ENCODE data around the gene TMCC2. TPM values are rescaled to one million over a fixed set of nuclear protein-coding genes. Genes with fewer than 3 reads are reported as not detected.
A peak's percentile ranks its signal among the peaks of the same experiment; 100 is the strongest.

Gene TMCC2
- total and polyA plus RNA-seq, 2 of the 4 experiments (the other 2 are of a cell fraction), result 2.0 to 4.2 TPM

DNA sequence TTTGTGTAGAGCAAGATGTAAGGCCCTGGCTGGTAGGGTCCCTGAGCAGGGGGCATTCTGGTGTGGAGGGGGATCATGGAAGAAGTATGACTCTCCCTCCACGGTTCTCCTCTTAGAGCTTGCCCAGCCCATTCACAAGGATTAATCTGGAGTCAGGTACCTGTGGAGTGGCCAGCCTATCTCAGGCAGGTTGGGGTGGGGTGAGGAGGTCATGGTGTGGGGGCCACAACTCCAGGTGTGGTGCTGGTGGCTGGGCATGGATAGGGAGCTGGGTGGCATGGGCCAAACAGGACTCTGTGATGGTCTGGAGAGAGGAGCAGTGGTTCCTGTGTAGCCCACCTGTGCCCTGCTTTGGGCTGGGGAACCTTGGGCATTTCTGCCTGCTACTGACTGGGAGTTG, 32.3 kb downstream of the TMCC2 start:
- H3K9ac ChIP-seq (ENCODE audit: low read depth, low read length), result no peak overlapping the region
- H3K18ac ChIP-seq (ENCODE audit: low read depth, low read length), result no peak overlapping the region
- no peak overlapping the region for H3K4me3 ChIP-seq (ENCODE audit: insufficient read depth, low read depth, low read length)
- 0 out of 2 replicates have a peak overlapping the region, but pooled peaks have one; percentile 35 for H3K14ac ChIP-seq (replicated peaks; ENCODE audit: low read depth, low read length)
- H4K8ac ChIP-seq (ENCODE audit: low read depth in 2 of 2, low read length in 2 of 2), result no peak overlapping the region
- no peak for DNase-seq
- H3K4ac ChIP-seq (ENCODE audit: low read depth, low read length), result peak overlapping the region; percentile 10; the same call in 1 of the 2 replicates
- H3K79me1 ChIP-seq (ENCODE audit: low read depth in 1 of 2, low read length in 2 of 2), result peaks cover 0 to 20% of the 10 kb centered on the region in 2 experiments; a peak in 2 of 4 replicates
- H2BK15ac ChIP-seq (ENCODE audit: low read depth, low read length), result no peak overlapping the region
- ATAC-seq (ENCODE audit: low read depth), result no peak
- H2AFZ ChIP-seq (replicated peaks; ENCODE audit: low read length, poor library complexity), result no peak overlapping the region
- no peak overlapping the region for H4K5ac ChIP-seq (ENCODE audit: low read depth, low read length)
- TF ChIP-seq RCOR1 (IDR thresholded peaks at IDR 0.05; ENCODE audit: insufficient replicate concordance, low read length), result no peak
- no peak for TF ChIP-seq NFE2L2 (IDR thresholded peaks at IDR 0.05; ENCODE audit: low read depth, low read length)
- no peak for TF ChIP-seq MAFK (IDR thresholded peaks at IDR 0.05; ENCODE audit: low read depth, low read length)
- TF ChIP-seq USF2 (IDR thresholded peaks at IDR 0.05; ENCODE audit: low read depth, low read length), result no peak
- TF ChIP-seq RAD21 (IDR thresholded peaks at IDR 0.05; ENCODE audit: low read length), result no peak
- no peak for TF ChIP-seq CHD1 (IDR thresholded peaks at IDR 0.05; ENCODE audit: low read depth, low read length)
- TF ChIP-seq MXI1 (IDR thresholded peaks at IDR 0.05; ENCODE audit: borderline replicate concordance, low read depth, low read length), result no peak
- TF ChIP-seq, protein P1, sequence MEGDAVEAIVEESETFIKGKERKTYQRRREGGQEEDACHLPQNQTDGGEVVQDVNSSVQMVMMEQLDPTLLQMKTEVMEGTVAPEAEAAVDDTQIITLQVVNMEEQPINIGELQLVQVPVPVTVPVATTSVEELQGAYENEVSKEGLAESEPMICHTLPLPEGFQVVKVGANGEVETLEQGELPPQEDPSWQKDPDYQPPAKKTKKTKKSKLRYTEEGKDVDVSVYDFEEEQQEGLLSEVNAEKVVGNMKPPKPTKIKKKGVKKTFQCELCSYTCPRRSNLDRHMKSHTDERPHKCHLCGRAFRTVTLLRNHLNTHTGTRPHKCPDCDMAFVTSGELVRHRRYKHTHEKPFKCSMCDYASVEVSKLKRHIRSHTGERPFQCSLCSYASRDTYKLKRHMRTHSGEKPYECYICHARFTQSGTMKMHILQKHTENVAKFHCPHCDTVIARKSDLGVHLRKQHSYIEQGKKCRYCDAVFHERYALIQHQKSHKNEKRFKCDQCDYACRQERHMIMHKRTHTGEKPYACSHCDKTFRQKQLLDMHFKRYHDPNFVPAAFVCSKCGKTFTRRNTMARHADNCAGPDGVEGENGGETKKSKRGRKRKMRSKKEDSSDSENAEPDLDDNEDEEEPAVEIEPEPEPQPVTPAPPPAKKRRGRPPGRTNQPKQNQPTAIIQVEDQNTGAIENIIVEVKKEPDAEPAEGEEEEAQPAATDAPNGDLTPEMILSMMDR (conservative IDR thresholded peaks at IDR 0.05; ENCODE audit: low read depth, low read length), result no peak
- no peak for TF ChIP-seq MAZ (IDR thresholded peaks at IDR 0.05; ENCODE audit: borderline replicate concordance, low read depth, low read length)
- no peak for TF ChIP-seq CEBPB (IDR thresholded peaks at IDR 0.05; ENCODE audit: low read depth, low read length)
- no peak for TF ChIP-seq SMC3 (IDR thresholded peaks at IDR 0.05; ENCODE audit: low read depth, low read length)
- no peak for TF ChIP-seq POLR2A (IDR thresholded peaks at IDR 0.05; ENCODE audit: low read depth, low read length)
- TF ChIP-seq RFX5 (IDR thresholded peaks at IDR 0.05; ENCODE audit: low read depth, low read length), result no peak
- no peak for TF ChIP-seq FOS (IDR thresholded peaks at IDR 0.05; ENCODE audit: low read depth, low read length)
- TF ChIP-seq, protein P2, sequence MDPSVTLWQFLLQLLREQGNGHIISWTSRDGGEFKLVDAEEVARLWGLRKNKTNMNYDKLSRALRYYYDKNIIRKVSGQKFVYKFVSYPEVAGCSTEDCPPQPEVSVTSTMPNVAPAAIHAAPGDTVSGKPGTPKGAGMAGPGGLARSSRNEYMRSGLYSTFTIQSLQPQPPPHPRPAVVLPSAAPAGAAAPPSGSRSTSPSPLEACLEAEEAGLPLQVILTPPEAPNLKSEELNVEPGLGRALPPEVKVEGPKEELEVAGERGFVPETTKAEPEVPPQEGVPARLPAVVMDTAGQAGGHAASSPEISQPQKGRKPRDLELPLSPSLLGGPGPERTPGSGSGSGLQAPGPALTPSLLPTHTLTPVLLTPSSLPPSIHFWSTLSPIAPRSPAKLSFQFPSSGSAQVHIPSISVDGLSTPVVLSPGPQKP (IDR thresholded peaks at IDR 0.05; ENCODE audit: borderline replicate concordance, low read depth, low read length), result no peak
- TF ChIP-seq BHLHE40 (IDR thresholded peaks at IDR 0.05; ENCODE audit: low read depth, low read length), result no peak
- H3K27ac ChIP-seq (ENCODE audit: insufficient read depth, low read length), result no peak overlapping the region
- ChIA-PET POLR2A (ENCODE audit: unreplicated experiment) (no interaction called here), CTCF (interaction anchor here (0.7 to 1.9 kb wide), 4 partner anchors 13 to 270 kb away, joined by 3 to 6 read pairs (median 4); no protein-coding TSS in a partner anchor)
- H2AK5ac ChIP-seq (ENCODE audit: low read depth, low read length), result peak overlapping the region; percentile 73; the same call in 1 of the 2 replicates
- no peaks in the 10 kb centered on the region for H3K36me3 ChIP-seq (ENCODE audit: control insufficient read depth, insufficient read depth, low read length)
- peaks cover 26% of the 10 kb centered on the region for H3K4me1 ChIP-seq (ENCODE audit: control insufficient read depth, insufficient read depth, low read length)
- in situ Hi-C loops (cut with MboI; ENCODE audit: low sequenced_read_pairs) (loop anchor here (5.0 to 25.0 kb wide), 2 partner anchors 283 to 448 kb away; no protein-coding TSS in a partner anchor), dilution Hi-C loops (cut with HindIII; ENCODE audit: low sequenced_read_pairs, unreplicated experiment) (no loop called here), intact Hi-C loops (cut with micrococcal nuclease) (no loop called here)
- no peak overlapping the region for H2BK20ac ChIP-seq (ENCODE audit: low read depth, low read length)
- no CpG with 5 or more reads among the region's 1 CpG for WGBS, 2 experiments (ENCODE audit: extremely low coverage in 2 of 2, insufficient read length in 1 of 2)
- H2AK9ac ChIP-seq (replicated peaks; ENCODE audit: low read depth, low read length, poor library complexity), result peak overlapping the region; percentile 15
- no peaks in the 10 kb centered on the region for H3K9me3 ChIP-seq (ENCODE audit: control insufficient read depth, insufficient read depth, low read length)
- H3K4me2 ChIP-seq (ENCODE audit: low read depth, low read length), result no peak overlapping the region
- no TSS peak for BruUV-seq (replicated peaks)
- no peak overlapping the region for H4K91ac ChIP-seq (ENCODE audit: insufficient read depth, low read depth, low read length)
- H4K20me1 ChIP-seq (ENCODE audit: insufficient read depth, low read length), result no peaks in the 10 kb centered on the region
- no peak overlapping the region for H2BK5ac ChIP-seq (ENCODE audit: low read depth, low read length, poor library complexity, severe bottlenecking)
- no peak overlapping the region for H3K23ac ChIP-seq (ENCODE audit: low read depth, low read length)
- no peak overlapping the region for H2BK120ac ChIP-seq (ENCODE audit: low read depth, low read length)
- no peak overlapping the region for H3K56ac ChIP-seq (ENCODE audit: extremely low read depth, insufficient read depth, low read length)
- H3K9me1 ChIP-seq (ENCODE audit: insufficient read depth, low read length), result peaks cover 31% of the 10 kb centered on the region
- H3K27me3 ChIP-seq (ENCODE audit: control insufficient read depth, insufficient read depth, low read length), result no peaks in the 10 kb centered on the region
